GM12878 (cell line): Measurements from ENCODE around the gene DUOXA1. TPM values are rescaled to one million over a fixed set of nuclear protein-coding genes. Genes with fewer than 3 reads are reported as not detected.
"Not testable (repeated sequence)": the region's sequence is repeated elsewhere in the genome, so short reads cannot be mapped to it uniquely, and the experiment has no call there.

ENCODE experiments used
- ATAC-seq: fragments of 200-7000 bp; cut with Tn5 transposase; 3 replicates; pipeline ENCODE4 v1.9.1; 2020; ENCODE audit warnings: mild to moderate bottlenecking, moderate library complexity
- BruUV-seq: library from RNA; stranded (reverse); fragments of 400-500 nt; replicated peaks from 2 replicates; lab custom pipeline; 2021; lab: Mats Ljungman, UMichigan
- CTCF ChIA-PET: fragments of 300-600 bp; sonication (Branson Sonifier 250); formaldehyde crosslinking; extraction: SDS; loops from one replicate; lab custom pipeline; 2021; ENCODE audit warnings: inconsistent platforms; lab: Yijun Ruan, JAX
- POLR2A ChIA-PET: fragments of 350-600 bp; formaldehyde crosslinking; extraction: SDS; loops from one replicate; lab custom pipeline; 2021; ENCODE audit warnings: inconsistent platforms; lab: Charles Lee
- RAD21 ChIA-PET: fragments of 300-600 bp; sonication (Branson Sonifier 250); formaldehyde crosslinking; loops from one replicate; lab custom pipeline; 2023; ENCODE audit warnings: antibody characterized with exemption; ENCODE audit not compliant: unreplicated experiment; lab: Charles Lee
- SMC1A ChIA-PET: fragments of 300-600 bp; sonication (Branson Sonifier 250); formaldehyde crosslinking; loops from one replicate; lab custom pipeline; 2023; ENCODE audit not compliant: unreplicated experiment, uncharacterized antibody; lab: Charles Lee
- DNase-seq: peaks from one replicate; pipeline ENCODE4 v3.0.0-alpha.2; 2011; ENCODE audit warnings: low read depth, low spot score
- FAIRE-seq: peaks from 3 replicates; lab custom pipeline; 2011; peaks lifted over from hg19 to GRCh38; lab: Jason Lieb, UNC
- H2AFZ ChIP-seq: 2 replicates; pipeline ENCODE4 v1.6.0; 2011; ENCODE audit warnings: low read depth, low read length, control low read depth; ENCODE audit not compliant: control insufficient read depth
- H3K27ac ChIP-seq: 2 replicates; pipeline ENCODE4 v1.5.1; 2011; ENCODE audit warnings: control low read depth; ENCODE audit not compliant: control insufficient read depth, insufficient read depth
- H3K27me3 ChIP-seq, 2 experiments: replicated peaks in 1 of 2; 2 replicates each; pipeline versions ENCODE4 v1.6.0 to v1.6.1; 2011; ENCODE audit warnings: low read length in 1 of 2; ENCODE audit not compliant: control insufficient read depth in 2 of 2, insufficient read depth in 2 of 2
- H3K36me3 ChIP-seq, 2 experiments: 2 replicates each; pipeline ENCODE4 v1.5.1; 2011; ENCODE audit warnings: low read length in 1 of 2; ENCODE audit not compliant: control insufficient read depth in 2 of 2, insufficient read depth in 2 of 2
- H3K4me1 ChIP-seq: 2 replicates; pipeline ENCODE4 v1.6.1; 2011; ENCODE audit warnings: mild to moderate bottlenecking, low read length, moderate library complexity, mixed read lengths; ENCODE audit not compliant: control insufficient read depth, insufficient read depth
- H3K4me2 ChIP-seq: 2 replicates; pipeline ENCODE4 v1.6.0; 2011; ENCODE audit warnings: control low read depth; ENCODE audit not compliant: control insufficient read depth, insufficient read depth
- H3K4me3 ChIP-seq: fragments of 200-600 bp; sonication (generic); 2 replicates; pipeline ENCODE4 v1.5.1; 2016
- H3K79me2 ChIP-seq: 2 replicates; pipeline ENCODE4 v1.6.0; 2011; ENCODE audit warnings: low read length; ENCODE audit not compliant: control insufficient read depth, insufficient read depth
- H3K9ac ChIP-seq: 2 replicates; pipeline ENCODE4 v1.8.0; 2011; ENCODE audit warnings: low read length, control low read depth, mixed read lengths; ENCODE audit not compliant: control insufficient read depth, insufficient read depth
- H3K9me3 ChIP-seq: replicated peaks from 3 replicates; pipeline ENCODE4 v1.5.1; 2011; ENCODE audit warnings: mild to moderate bottlenecking, low read length; ENCODE audit not compliant: control insufficient read depth, insufficient read depth
- H4K20me1 ChIP-seq: 2 replicates; pipeline ENCODE4 v1.6.0; 2011; ENCODE audit not compliant: control insufficient read depth, insufficient read depth
- IRF3 ChIP-seq: fragments of 450-650 bp; IDR thresholded peaks from 2 replicates; pipeline ENCODE4 v1.6.1; 2014; ENCODE audit warnings: mild to moderate bottlenecking
- NR2F1 ChIP-seq: fragments of 450-650 bp; conservative IDR thresholded peaks from 2 replicates; pipeline ENCODE4 v1.6.1; 2017; ENCODE audit warnings: mild to moderate bottlenecking
- PML ChIP-seq: IDR thresholded peaks from 2 replicates; pipeline ENCODE4 v1.6.1; 2012; ENCODE audit warnings: low read length, inconsistent platforms
- WGBS: methylation state at CpG from one replicate; pipeline ENCODE4 v1.1.6; 2016; ENCODE audit warnings: low lambda C conversion rate; ENCODE audit not compliant: insufficient replicate concordance, insufficient coverage; ENCODE audit errors: missing lambda C conversion rate; 5-methylcytosine and 5-hydroxymethylcytosine counted together
- in situ Hi-C: fragments of 300-500 bp; cut with MboI; formaldehyde crosslinking; loops from 9 replicates; pipeline ENCODE4 v1.14.3; 2018; ENCODE audit warnings: mixed read lengths
- intact Hi-C: fragments of 100-400 bp; cut with micrococcal nuclease; formaldehyde crosslinking; loops from one replicate; pipeline ENCODE4 v1.14.2; 2022; ENCODE audit not compliant: unreplicated experiment
- polyA plus RNA-seq, 11 experiments: library from polyadenylated mRNA; depleted of rRNA in 4 of 11; unstranded in 6 of 11; stranded (reverse) in 5 of 11; fragments of >200 nt; fragmentation: Nextera tagmentation in 4 of 11; fragmentation: Illumina TruSeq in 1 of 11; extraction: Ambion mirVana in 4 of 11; extraction: Trizol in 1 of 11; gene quantifications; 1 replicate in 1 of 11; 2 replicates in 10 of 11; pipeline versions ENCODE4 v1.2.1 to v1.2.3, GENCODE V29; 2011 to 2016; ENCODE audit warnings: inconsistent platforms in 2 of 11, missing spikeins in 2 of 11, low read depth in 1 of 11
- total RNA-seq, 4 experiments: library from RNA; depleted of rRNA in 3 of 4; stranded (reverse); fragments of >200 nt in 3 of 4; fragmentation: Illumina TruSeq in 1 of 4; extraction: Trizol in 1 of 4; gene quantifications; 2 replicates each; pipeline versions ENCODE4 v1.2.1 to v1.2.3, GENCODE V29; 2013 to 2021
- TF ChIP-seq, protein P1 (sequence below): IDR thresholded peaks from 2 replicates; pipeline ENCODE4 v1.6.1; 2011; ENCODE audit warnings: borderline replicate concordance, low read depth, mild to moderate bottlenecking, moderate library complexity, low read length; ENCODE audit not compliant: insufficient read depth, poor library complexity, severe bottlenecking

DUOXA1 gene
- total and polyA plus RNA-seq, 10 of the 15 experiments (the other 5 are each of a cell fraction or from before 2014, with no cell fraction given), result 0.08 TPM; not detected in 9

GRCh38 chr15:45104170-45104569 is 25.5 kb downstream of the DUOXA1 start:
- H3K27ac ChIP-seq, in situ Hi-C loops, H3K36me3 ChIP-seq, H3K79me2 ChIP-seq, H3K4me2 ChIP-seq, H2AFZ ChIP-seq, intact Hi-C loops, SMC1A ChIA-PET, H3K9me3 ChIP-seq, CTCF ChIA-PET, DNase-seq, H3K9ac ChIP-seq, H4K20me1 ChIP-seq, FAIRE-seq, RAD21 ChIA-PET, POLR2A ChIA-PET, H3K4me3 ChIP-seq, H3K4me1 ChIP-seq, H3K27me3 ChIP-seq, ATAC-seq, BruUV-seq: not testable (repeated sequence)
- 22% methylated on average over 9 of the region's 9 CpGs for WGBS

GRCh38 chr15:45102226-45102625 is 27.5 kb downstream of the DUOXA1 start:
- Histone ChIP-seq H3K27me3 (no peaks in the 10 kb centered on the region; a peak in 2 of 4 replicates), H3K9me3 (no peaks in the 10 kb centered on the region), H3K36me3 (no peaks in the 10 kb centered on the region), H2AFZ (no peak overlapping the region), H3K4me2 (no peak overlapping the region), H3K9ac (no peak overlapping the region)
- BruUV-seq, result no TSS peak
- no peak for DNase-seq
- TF ChIP-seq NR2F1, result no peak
- TF ChIP-seq, protein P1, sequence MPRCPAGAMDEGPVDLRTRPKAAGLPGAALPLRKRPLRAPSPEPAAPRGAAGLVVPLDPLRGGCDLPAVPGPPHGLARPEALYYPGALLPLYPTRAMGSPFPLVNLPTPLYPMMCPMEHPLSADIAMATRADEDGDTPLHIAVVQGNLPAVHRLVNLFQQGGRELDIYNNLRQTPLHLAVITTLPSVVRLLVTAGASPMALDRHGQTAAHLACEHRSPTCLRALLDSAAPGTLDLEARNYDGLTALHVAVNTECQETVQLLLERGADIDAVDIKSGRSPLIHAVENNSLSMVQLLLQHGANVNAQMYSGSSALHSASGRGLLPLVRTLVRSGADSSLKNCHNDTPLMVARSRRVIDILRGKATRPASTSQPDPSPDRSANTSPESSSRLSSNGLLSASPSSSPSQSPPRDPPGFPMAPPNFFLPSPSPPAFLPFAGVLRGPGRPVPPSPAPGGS, result no peak
- no peak for TF ChIP-seq IRF3
- no peak for TF ChIP-seq PML
- TF ChIP-seq, all 136 proteins: peak for 0
- Histone ChIP-seq H3K27ac (no peak overlapping the region), H3K4me3 (no peak overlapping the region), H3K4me1 (no peaks in the 10 kb centered on the region), H4K20me1 (no peaks in the 10 kb centered on the region; the same call in 1 of the 2 replicates), H3K79me2 (no peaks in the 10 kb centered on the region)
- FAIRE-seq, result no peak
- 57% methylated on average over 6 of the region's 6 CpGs for WGBS
- ChIA-PET SMC1A (no interaction called here), CTCF (no interaction called here), POLR2A (no interaction called here), RAD21 (no interaction called here)
- in situ Hi-C loops (no loop called here), intact Hi-C loops (no loop called here)
- no peak for ATAC-seq
